CD4-positive, alpha-beta T cell treated with Interferon gamma for 1 hour (primary cell): Measurements from ENCODE around the gene ZSWIM4.
A peak's percentile ranks its signal among the peaks of the same experiment; 100 is the strongest.
"Not testable (repeated sequence)": the region's sequence is repeated elsewhere in the genome, so short reads cannot be mapped to it uniquely, and the experiment has no call there.

ENCODE experiments used
- DNase-seq: peaks from one replicate; pipeline ENCODE4 v3.0.0-alpha.2; 2020

The ZSWIM4 gene

GRCh38 chr19:13850910-13851733, 55.9 kb downstream of the ZSWIM4 start:
- peak; percentile 81 for DNase-seq

- DNase-seq, result not testable (repeated sequence)
Measured at GRCh38 chr19:13851734-13852114, 56.5 kb downstream of the ZSWIM4 start.

GRCh38 chr19:13852171-13852707, 57.0 kb downstream of the ZSWIM4 start:
- not testable (repeated sequence) for DNase-seq

- no peak for DNase-seq
Measured at GRCh38 chr19:13856497-13856896, 61.3 kb downstream of the ZSWIM4 start.

DNA sequence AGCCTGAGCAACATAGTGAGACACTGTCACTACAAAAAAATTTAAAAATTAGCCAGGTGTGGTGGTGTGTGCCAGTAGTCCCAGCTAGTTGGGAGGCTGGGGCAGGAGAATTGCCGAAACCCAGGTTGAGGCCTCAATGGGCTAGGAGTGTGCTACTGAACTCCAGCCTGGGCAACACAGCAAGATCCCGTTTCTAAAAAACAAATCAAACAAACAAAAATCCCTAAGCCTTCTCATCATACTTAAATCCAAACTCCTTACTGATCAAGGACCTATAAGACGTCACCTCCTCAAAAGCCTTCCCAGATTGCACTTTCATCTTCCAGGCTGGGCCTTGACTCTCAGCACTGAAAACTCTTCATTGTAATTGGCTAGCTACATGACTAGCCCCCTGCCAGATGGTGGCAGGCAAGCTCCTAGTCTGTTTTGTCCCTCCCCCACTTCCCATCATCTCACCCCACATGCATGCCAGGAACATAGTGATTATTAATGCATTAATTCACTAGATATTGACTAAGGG, 64.2 kb downstream of the ZSWIM4 start:
- no peak for DNase-seq

DNA sequence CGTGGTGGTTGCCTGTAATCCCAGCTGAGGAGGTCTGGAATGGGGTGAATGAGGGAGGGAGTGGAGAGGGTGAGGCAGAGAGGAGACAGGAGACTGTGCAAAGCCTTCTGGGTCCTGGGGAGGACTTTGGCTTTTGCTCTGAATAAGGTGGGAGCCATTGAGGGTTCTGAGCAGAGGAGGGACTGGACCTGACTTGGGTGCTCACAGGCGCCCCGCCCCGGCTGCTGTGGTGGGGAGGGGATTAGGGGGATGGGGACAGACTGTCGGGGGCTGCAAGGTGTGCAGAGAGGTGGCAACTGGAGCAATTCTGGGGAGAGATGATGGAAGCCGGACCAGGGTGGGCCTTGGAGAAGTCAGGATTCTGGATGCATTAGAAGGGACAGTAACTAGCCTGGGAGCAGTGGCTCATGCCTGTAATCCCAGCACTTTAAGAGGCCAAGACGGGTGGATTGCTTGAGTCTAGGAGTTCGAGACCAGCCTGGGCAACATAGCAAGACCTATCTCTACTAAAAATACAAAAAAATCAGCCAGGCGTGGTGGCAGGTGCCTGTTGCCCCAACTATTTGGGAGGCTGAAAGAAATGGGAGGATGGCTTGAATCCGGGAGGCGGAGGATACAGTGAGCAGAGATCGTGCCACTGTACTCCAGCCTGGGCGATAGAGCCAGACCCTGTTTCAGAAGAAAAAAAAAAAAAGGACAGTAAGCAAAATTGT, 65.6 kb downstream of the ZSWIM4 start:
- DNase-seq, result no peak

- no peak for DNase-seq
Measured at GRCh38 chr19:13861392-13861713, 66.1 kb downstream of the ZSWIM4 start.

DNA sequence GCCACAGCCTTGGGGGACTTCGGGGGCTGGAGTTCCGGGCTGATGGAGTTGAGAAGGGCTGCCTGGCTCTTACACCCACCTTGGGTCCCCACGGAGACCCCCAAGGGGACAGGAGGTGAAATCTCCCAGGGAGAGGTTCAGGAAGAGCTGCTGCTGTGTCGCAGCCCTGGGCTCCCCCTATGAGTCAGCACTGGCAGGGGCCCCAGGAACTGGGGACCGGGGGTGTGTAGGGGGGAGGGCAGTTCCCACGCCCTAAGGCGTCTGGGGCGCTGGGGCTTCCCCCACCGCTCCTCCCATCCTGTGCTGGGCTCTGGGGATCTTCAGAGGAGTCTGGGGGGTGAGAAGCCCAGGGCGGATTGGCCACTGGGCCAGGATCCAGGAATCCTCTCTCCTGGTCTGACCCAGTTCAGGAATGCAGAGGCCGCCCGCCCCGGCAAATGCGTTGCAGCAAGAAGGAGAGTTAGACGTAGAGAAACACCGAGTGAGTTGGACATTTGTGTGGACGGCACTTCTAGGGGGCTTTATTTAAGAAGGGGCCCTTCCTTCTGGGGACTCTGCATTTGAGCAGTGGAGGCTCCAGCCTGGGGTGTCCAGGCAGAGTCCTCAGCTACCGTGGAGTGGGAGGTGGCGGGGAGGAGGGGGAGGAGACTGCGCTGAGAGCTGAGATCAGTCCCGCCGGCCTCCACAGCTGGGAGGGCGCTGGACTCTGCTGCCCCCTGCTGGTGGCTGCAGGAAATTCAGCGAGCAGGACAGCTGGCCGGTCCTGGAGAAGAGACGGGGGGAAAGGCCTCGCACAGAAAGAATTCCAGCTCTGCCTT, 66.7 kb downstream of the ZSWIM4 start:
- DNase-seq, result peak; percentile 92

DNA sequence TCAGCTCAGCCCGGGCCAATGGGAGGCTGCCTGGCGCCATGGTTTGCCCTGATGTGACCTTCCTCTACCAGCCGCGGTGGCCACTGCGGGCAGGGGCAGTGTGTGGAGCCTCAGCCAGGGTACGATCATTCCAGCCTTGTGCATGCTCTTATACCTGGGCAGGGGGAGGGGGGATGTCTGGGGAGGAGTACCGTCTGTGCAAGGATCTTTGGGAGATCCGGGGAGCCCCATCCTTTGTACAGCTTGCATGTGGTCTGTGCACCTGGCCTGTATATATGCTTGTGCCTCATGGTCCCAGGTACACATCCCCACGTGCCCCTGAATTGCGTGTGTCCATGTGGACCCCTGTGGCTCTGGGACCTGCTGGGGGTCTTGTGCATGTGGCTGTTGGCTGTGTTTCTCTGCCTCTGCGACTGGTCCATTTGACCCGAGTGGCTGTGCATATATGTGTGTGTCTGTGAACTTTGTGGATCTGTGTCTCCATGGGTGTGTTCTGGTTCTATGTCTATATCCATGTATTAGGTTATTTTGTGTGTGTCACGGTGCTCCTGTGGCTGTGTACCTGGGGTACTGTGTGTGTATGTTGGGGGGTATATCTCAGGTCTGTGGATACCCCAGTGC, 68.9 kb downstream of the ZSWIM4 start:
- DNase-seq, result no peak

DNA sequence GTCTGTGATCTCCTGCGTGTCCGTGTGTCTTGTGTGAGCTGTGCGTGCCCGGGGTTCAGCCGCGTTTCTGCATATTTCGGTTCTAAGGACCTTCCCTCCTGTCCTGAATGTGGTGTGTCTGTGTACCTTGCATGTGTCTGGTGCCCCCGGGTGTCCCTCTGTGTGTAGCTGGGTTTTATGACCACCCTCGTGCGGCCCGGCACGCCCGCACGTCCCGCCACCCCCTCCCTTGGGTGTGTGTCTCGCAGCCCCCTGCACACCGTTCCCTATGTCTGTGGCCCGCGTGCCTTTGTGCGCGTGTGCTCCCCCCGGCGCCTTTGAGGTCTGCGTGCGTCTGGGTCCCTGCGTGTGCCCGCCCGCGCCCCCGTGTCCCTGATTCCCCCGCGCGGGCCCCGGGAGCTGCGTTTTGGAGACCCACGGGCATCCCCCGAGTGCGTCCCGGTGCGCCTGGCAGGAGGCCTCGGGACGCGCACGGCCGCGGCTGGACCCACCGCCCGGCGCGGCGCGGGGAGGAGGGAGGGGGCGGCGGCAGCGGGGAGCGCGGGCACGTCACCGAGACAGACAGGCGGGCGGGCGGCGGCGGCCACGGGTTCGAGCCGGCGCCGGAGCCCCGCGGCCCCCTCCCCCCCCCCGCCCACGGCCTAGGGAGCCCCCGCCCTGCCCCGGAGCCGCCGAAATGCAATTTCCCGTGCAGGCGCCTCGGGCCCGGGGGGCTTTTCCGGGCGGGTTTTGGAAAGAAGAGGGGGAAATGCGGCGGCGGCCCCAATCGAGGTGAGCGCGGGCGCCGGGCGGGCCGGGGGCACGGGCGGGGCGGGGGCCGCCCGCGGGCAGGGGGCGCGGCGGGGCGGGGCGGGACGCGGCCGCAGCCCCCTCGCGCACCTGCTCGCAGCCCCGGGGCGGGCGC, 69.7 kb downstream of the ZSWIM4 start:
- DNase-seq, result no peak

GRCh38 chr19:13865571-13866462, 70.6 kb downstream of the ZSWIM4 start:
- DNase-seq, result no peak

GRCh38 chr19:13866463-13867046, 71.3 kb downstream of the ZSWIM4 start:
- DNase-seq, result no peak

DNA sequence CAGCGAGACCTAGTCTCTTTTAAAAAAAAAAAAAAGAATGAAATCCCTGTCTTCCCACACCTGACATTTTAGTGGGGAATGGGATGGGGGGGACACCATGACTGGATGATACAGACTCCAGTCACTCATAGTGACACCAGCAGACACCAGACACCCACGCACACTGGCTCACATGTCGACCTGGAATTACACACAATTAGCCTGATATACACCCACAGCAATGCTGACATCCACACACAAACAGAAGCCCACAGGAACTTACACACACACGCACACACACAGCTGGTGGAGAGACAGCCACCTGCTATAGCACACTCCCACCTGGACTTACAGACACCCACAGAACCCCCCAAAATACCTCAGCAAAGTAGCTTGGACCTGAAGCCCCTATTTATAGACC, 73.4 kb downstream of the ZSWIM4 start:
- no peak for DNase-seq

GRCh38 chr19:13869281-13869680, 74.0 kb downstream of the ZSWIM4 start:
- no peak for DNase-seq

DNA sequence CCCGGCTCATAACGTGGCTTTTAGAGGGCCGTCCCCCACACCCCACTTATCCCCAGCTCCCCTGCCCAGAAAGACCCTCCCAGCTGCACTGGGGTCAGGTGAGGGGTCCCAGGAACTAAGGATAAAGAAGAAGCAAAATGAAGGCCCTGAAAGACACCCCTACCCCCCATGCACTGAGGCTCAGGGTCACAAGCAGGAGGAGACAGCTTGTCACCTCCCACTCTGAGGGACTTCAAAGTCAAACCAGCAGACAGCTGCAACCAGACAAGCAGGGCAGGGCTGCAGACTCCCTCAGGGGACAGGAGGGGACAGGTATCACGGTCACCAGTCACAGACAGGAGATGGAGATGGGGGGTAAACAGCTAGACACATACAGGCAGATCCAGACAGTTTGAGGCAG, 75.6 kb downstream of the ZSWIM4 start:
- DNase-seq, result no peak

GRCh38 chr19:13872339-13872694, 77.1 kb downstream of the ZSWIM4 start:
- DNase-seq, result no peak

- DNase-seq, result peak; percentile 27
Measured at GRCh38 chr19:13872695-13873389, 77.6 kb downstream of the ZSWIM4 start.

GRCh38 chr19:13873834-13874515, 78.7 kb downstream of the ZSWIM4 start:
- no peak for DNase-seq

- no peak for DNase-seq
Measured at GRCh38 chr19:13875824-13876223, 80.6 kb downstream of the ZSWIM4 start.
